ENCODE data around the gene MT1F. TPM values are rescaled to one million over a fixed set of nuclear protein-coding genes. Genes with fewer than 3 reads are reported as not detected.

MT1F gene
- total RNA-seq, 1 experiment from 2014 or later, result 36.3 TPM

DNA sequence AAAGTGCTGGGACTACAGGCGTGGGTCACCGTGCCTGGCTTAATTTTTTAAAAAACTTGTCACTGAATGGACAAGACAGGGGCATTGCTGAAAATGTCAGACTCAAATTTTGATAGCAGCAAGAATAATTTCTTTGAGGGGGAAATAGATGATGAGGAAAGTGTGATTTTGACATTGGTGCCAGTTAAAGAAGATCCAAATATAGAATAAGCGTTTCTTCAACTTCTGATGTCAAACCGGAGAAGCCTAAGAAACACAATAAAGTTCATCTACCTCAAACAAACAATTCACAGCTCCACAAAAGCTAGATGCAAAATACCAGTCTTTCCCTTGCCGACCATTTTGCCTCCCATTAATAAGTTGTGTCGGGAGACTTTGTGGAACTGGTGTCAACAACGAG lies 29.0 kb downstream of the MT1F start:
- Histone ChIP-seq H3K4me3 (ENCODE audit: low read length) (no peak overlapping the region), H3K4me2 (ENCODE audit: low read depth, low read length, poor library complexity, severe bottlenecking) (no peak overlapping the region), H3K9me2 (replicated peaks; ENCODE audit: insufficient read depth, low read length) (no peaks in the 10 kb centered on the region), H4K20me1 (ENCODE audit: insufficient read depth, low read depth, low read length) (peaks cover 7% of the 10 kb centered on the region; the same call in 1 of the 2 replicates), H3K27ac (ENCODE audit: low read length) (no peak overlapping the region), H3K27me3 (ENCODE audit: low read length) (no peaks in the 10 kb centered on the region), H3K79me2 (ENCODE audit: low read length) (no peaks in the 10 kb centered on the region), H3K4me1 (ENCODE audit: low read length) (peaks cover 24% of the 10 kb centered on the region), H3K36me3 (ENCODE audit: insufficient read depth, low read length) (no peaks in the 10 kb centered on the region), H2AFZ (ENCODE audit: low read length) (no peak overlapping the region), H3K9me3 (ENCODE audit: low read length) (no peaks in the 10 kb centered on the region), H3K9ac (ENCODE audit: low read length) (no peak overlapping the region)
- no peak for DNase-seq

- peaks cover 9% of the 10 kb centered on the region for H3K4me1 ChIP-seq (ENCODE audit: low read length)
- no peaks in the 10 kb centered on the region for H3K27me3 ChIP-seq (ENCODE audit: low read length)
- H2AFZ ChIP-seq (ENCODE audit: low read length), result no peak overlapping the region
- H3K36me3 ChIP-seq (ENCODE audit: insufficient read depth, low read length), result no peaks in the 10 kb centered on the region
- H3K9me3 ChIP-seq (ENCODE audit: low read length), result no peaks in the 10 kb centered on the region
- no peak overlapping the region for H3K27ac ChIP-seq (ENCODE audit: low read length)
- H3K79me2 ChIP-seq (ENCODE audit: low read length), result no peaks in the 10 kb centered on the region
- H3K4me3 ChIP-seq (ENCODE audit: low read length), result no peak overlapping the region
- peaks cover 1% of the 10 kb centered on the region; the same call in 1 of the 2 replicates for H4K20me1 ChIP-seq (ENCODE audit: insufficient read depth, low read depth, low read length)
- H3K4me2 ChIP-seq (ENCODE audit: low read depth, low read length, poor library complexity, severe bottlenecking), result no peak overlapping the region
- H3K9me2 ChIP-seq (replicated peaks; ENCODE audit: insufficient read depth, low read length), result no peaks in the 10 kb centered on the region
- no peak overlapping the region for H3K9ac ChIP-seq (ENCODE audit: low read length)
- DNase-seq, result no peak
Measured at GRCh38 chr16:56688762-56689161, 31.0 kb downstream of the MT1F start.

GRCh38 chr16:56689171-56689570 lies 31.4 kb downstream of the MT1F start:
- no peaks in the 10 kb centered on the region for H4K20me1 ChIP-seq (ENCODE audit: insufficient read depth, low read depth, low read length)
- no peak for DNase-seq
- H3K27ac ChIP-seq (ENCODE audit: low read length), result no peak overlapping the region
- peaks cover 5% of the 10 kb centered on the region for H3K4me1 ChIP-seq (ENCODE audit: low read length)
- no peak overlapping the region for H3K4me2 ChIP-seq (ENCODE audit: low read depth, low read length, poor library complexity, severe bottlenecking)
- H3K9ac ChIP-seq (ENCODE audit: low read length), result no peak overlapping the region
- no peaks in the 10 kb centered on the region for H3K36me3 ChIP-seq (ENCODE audit: insufficient read depth, low read length)
- no peaks in the 10 kb centered on the region for H3K79me2 ChIP-seq (ENCODE audit: low read length)
- H3K27me3 ChIP-seq (ENCODE audit: low read length), result no peaks in the 10 kb centered on the region
- no peaks in the 10 kb centered on the region for H3K9me3 ChIP-seq (ENCODE audit: low read length)
- H3K4me3 ChIP-seq (ENCODE audit: low read length), result no peak overlapping the region
- H3K9me2 ChIP-seq (replicated peaks; ENCODE audit: insufficient read depth, low read length), result no peaks in the 10 kb centered on the region
- H2AFZ ChIP-seq (ENCODE audit: low read length), result no peak overlapping the region

GRCh38 chr16:56690420-56691122 lies 32.8 kb downstream of the MT1F start:
- Histone ChIP-seq H3K9ac (ENCODE audit: low read length) (no peak overlapping the region), H3K4me2 (ENCODE audit: low read depth, low read length, poor library complexity, severe bottlenecking) (no peak overlapping the region), H3K9me3 (ENCODE audit: low read length) (no peaks in the 10 kb centered on the region), H3K4me1 (ENCODE audit: low read length) (no peaks in the 10 kb centered on the region), H3K27ac (ENCODE audit: low read length) (no peak overlapping the region), H4K20me1 (ENCODE audit: insufficient read depth, low read depth, low read length) (no peaks in the 10 kb centered on the region), H2AFZ (ENCODE audit: low read length) (no peak overlapping the region), H3K27me3 (ENCODE audit: low read length) (no peaks in the 10 kb centered on the region), H3K9me2 (replicated peaks; ENCODE audit: insufficient read depth, low read length) (no peaks in the 10 kb centered on the region), H3K4me3 (ENCODE audit: low read length) (no peak overlapping the region), H3K36me3 (ENCODE audit: insufficient read depth, low read length) (no peaks in the 10 kb centered on the region), H3K79me2 (ENCODE audit: low read length) (no peaks in the 10 kb centered on the region)
- DNase-seq, result no peak

DNA sequence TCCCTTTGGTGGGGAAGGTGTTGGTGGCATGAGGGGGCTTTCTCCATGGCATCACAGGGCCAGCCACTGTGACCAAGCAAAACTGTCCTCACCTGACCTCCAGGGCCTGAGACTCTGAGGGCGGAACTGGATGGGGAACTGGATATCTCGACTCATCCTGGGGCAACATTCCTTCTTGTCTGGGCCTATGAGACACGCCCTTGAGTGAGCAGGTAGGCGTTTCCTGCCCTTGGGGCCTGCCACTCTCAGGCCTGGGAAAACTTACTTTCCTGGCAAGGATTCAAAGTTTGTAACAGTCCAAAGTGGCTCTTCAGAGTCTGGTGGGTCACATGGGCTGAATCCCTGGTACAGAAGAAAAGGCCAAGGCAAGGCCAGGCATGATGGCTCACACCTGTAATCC lies 34.1 kb downstream of the MT1F start:
- Histone ChIP-seq H2AFZ (ENCODE audit: low read length) (no peak overlapping the region), H3K9me2 (replicated peaks; ENCODE audit: insufficient read depth, low read length) (no peaks in the 10 kb centered on the region), H3K9ac (ENCODE audit: low read length) (no peak overlapping the region), H3K4me1 (ENCODE audit: low read length) (no peaks in the 10 kb centered on the region), H3K27ac (ENCODE audit: low read length) (no peak overlapping the region), H3K79me2 (ENCODE audit: low read length) (no peaks in the 10 kb centered on the region), H3K9me3 (ENCODE audit: low read length) (no peaks in the 10 kb centered on the region), H3K4me3 (ENCODE audit: low read length) (no peak overlapping the region), H3K36me3 (ENCODE audit: insufficient read depth, low read length) (no peaks in the 10 kb centered on the region), H4K20me1 (ENCODE audit: insufficient read depth, low read depth, low read length) (no peaks in the 10 kb centered on the region), H3K27me3 (ENCODE audit: low read length) (no peaks in the 10 kb centered on the region), H3K4me2 (ENCODE audit: low read depth, low read length, poor library complexity, severe bottlenecking) (no peak overlapping the region)
- DNase-seq, result no peak

GRCh38 chr16:56695246-56695645 lies 37.5 kb downstream of the MT1F start:
- Histone ChIP-seq H3K4me3 (ENCODE audit: low read length) (no peak overlapping the region), H3K9me3 (ENCODE audit: low read length) (no peaks in the 10 kb centered on the region), H3K36me3 (ENCODE audit: insufficient read depth, low read length) (no peaks in the 10 kb centered on the region), H3K27me3 (ENCODE audit: low read length) (no peaks in the 10 kb centered on the region), H2AFZ (ENCODE audit: low read length) (no peak overlapping the region), H3K4me2 (ENCODE audit: low read depth, low read length, poor library complexity, severe bottlenecking) (no peak overlapping the region), H3K79me2 (ENCODE audit: low read length) (no peaks in the 10 kb centered on the region), H3K9ac (ENCODE audit: low read length) (no peak overlapping the region), H3K27ac (ENCODE audit: low read length) (no peak overlapping the region), H3K9me2 (replicated peaks; ENCODE audit: insufficient read depth, low read length) (no peaks in the 10 kb centered on the region), H4K20me1 (ENCODE audit: insufficient read depth, low read depth, low read length) (no peaks in the 10 kb centered on the region), H3K4me1 (ENCODE audit: low read length) (no peaks in the 10 kb centered on the region)
- no peak for DNase-seq

DNA sequence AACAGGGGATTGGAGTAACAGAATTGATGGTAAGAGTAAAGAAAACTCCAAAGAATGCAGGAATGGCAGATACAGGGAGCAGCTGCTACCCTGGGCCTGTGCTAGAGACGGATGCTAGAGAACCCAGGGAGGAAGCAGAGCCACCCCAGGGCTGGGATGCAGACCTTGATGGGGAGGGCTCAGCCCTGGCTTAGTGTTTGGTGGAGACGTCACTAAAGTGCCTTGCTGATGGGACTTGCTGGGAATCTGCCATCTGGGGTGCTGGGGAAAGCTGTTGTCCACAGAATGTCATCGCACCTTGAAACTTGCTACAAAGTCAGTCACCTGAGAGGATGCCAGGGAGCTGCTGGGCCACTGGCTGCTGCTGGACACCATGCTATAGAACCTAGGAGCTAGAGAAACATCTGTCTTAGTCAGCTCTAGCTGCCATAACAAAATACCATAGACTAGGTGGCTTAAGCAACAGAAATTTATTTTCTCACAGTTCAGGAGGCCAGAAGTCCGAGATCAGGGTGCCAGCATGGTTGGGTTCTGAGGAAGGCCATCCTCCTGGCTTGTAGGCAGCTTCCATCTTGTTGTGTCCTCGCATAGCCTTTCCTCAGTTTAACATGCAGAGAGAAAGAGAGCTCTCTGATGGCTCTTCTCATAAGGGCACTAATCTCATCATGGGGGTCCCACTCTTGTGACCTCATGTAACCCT lies 39.8 kb downstream of the MT1F start:
- no peak overlapping the region for H2AFZ ChIP-seq (ENCODE audit: low read length)
- H3K4me3 ChIP-seq (ENCODE audit: low read length), result no peak overlapping the region
- H4K20me1 ChIP-seq (ENCODE audit: insufficient read depth, low read depth, low read length), result no peaks in the 10 kb centered on the region

DNA sequence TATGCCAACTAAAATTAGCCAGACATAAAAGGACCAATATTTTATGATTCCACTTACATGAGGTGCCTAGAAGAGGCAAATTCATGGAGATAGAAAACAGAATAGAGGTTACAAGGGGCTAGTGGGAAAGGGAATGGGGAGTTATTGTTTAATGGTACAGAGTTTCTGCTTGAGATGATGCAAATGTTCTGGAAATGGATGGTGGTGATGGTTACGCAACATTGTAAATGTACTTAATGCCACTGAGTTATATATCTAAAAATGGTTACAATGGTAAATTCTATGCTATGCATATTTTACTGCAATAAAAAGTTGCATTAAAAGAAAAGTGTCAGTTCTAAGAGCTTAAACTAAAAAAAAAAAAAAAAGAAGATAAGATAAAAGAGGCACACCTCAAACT lies 42.4 kb downstream of the MT1F start:
- Histone ChIP-seq H2AFZ (ENCODE audit: low read length) (no peak overlapping the region), H3K4me2 (ENCODE audit: low read depth, low read length, poor library complexity, severe bottlenecking) (no peak overlapping the region), H4K20me1 (ENCODE audit: insufficient read depth, low read depth, low read length) (no peaks in the 10 kb centered on the region), H3K9me2 (replicated peaks; ENCODE audit: insufficient read depth, low read length) (no peaks in the 10 kb centered on the region), H3K9ac (ENCODE audit: low read length) (no peak overlapping the region), H3K36me3 (ENCODE audit: insufficient read depth, low read length) (no peaks in the 10 kb centered on the region), H3K9me3 (ENCODE audit: low read length) (no peaks in the 10 kb centered on the region), H3K27ac (ENCODE audit: low read length) (no peak overlapping the region), H3K4me1 (ENCODE audit: low read length) (peaks cover 8% of the 10 kb centered on the region), H3K27me3 (ENCODE audit: low read length) (no peaks in the 10 kb centered on the region), H3K79me2 (ENCODE audit: low read length) (no peaks in the 10 kb centered on the region), H3K4me3 (ENCODE audit: low read length) (no peak overlapping the region)
- DNase-seq, result no peak

More for the DNA sequence above, 39.8 kb downstream of the MT1F start:
- peaks cover 8% of the 10 kb centered on the region for H3K4me1 ChIP-seq (ENCODE audit: low read length)
- H3K4me2 ChIP-seq (ENCODE audit: low read depth, low read length, poor library complexity, severe bottlenecking), result no peak overlapping the region
- DNase-seq, result no peak
- H3K79me2 ChIP-seq (ENCODE audit: low read length), result no peaks in the 10 kb centered on the region
- H3K27ac ChIP-seq (ENCODE audit: low read length), result no peak overlapping the region
- H3K9ac ChIP-seq (ENCODE audit: low read length), result no peak overlapping the region
- no peaks in the 10 kb centered on the region for H3K9me2 ChIP-seq (replicated peaks; ENCODE audit: insufficient read depth, low read length)
- H3K9me3 ChIP-seq (ENCODE audit: low read length), result no peaks in the 10 kb centered on the region
- H3K27me3 ChIP-seq (ENCODE audit: low read length), result no peaks in the 10 kb centered on the region
- H3K36me3 ChIP-seq (ENCODE audit: insufficient read depth, low read length), result no peaks in the 10 kb centered on the region

Data from Karpas-422 (cell line).